ENCODE measurements around the gene POLD4. TPM values are rescaled to one million over a fixed set of nuclear protein-coding genes. Genes with fewer than 3 reads are reported as not detected.

Gene POLD4
- total RNA-seq, 4 donors from 2014 or later, result 65.7 to 87.3 (median 74.4) TPM

- 83 to 91% methylated on average over 2 to 7 of the region's 18 CpGs for WGBS, 2 donors (ENCODE audit: low coverage in 1 of 2)
- no peak for TF ChIP-seq POLR2AphosphoS5 (IDR thresholded peaks at IDR 0.05)
- Histone ChIP-seq H3K27me3 (no peaks in the 10 kb centered on the region), H3K4me3 (no peak overlapping the region), H3K9me3 (no peaks in the 10 kb centered on the region), H3K36me3 (peaks cover 0 to 55% of the 10 kb centered on the region in 2 donors), H3K27ac (no peak overlapping the region), H3K4me1 (no peaks in the 10 kb centered on the region)
- ATAC-seq, result no peak
Measured at GRCh38 chr11:67311051-67311555, 42.2 kb downstream of the POLD4 start.

- Histone ChIP-seq H3K4me3 (no peak overlapping the region), H3K9me3 (no peaks in the 10 kb centered on the region), H3K36me3 (peaks cover 0 to 55% of the 10 kb centered on the region in 2 donors), H3K27me3 (no peaks in the 10 kb centered on the region), H3K27ac (no peak overlapping the region), H3K4me1 (peaks cover 0 to 2% (median 0%) of the 10 kb centered on the region in 3 donors)
- TF ChIP-seq POLR2A (IDR thresholded peaks at IDR 0.05), result no peak
- TF ChIP-seq POLR2AphosphoS5 (IDR thresholded peaks at IDR 0.05), result no peak
- TF ChIP-seq, protein P1, sequence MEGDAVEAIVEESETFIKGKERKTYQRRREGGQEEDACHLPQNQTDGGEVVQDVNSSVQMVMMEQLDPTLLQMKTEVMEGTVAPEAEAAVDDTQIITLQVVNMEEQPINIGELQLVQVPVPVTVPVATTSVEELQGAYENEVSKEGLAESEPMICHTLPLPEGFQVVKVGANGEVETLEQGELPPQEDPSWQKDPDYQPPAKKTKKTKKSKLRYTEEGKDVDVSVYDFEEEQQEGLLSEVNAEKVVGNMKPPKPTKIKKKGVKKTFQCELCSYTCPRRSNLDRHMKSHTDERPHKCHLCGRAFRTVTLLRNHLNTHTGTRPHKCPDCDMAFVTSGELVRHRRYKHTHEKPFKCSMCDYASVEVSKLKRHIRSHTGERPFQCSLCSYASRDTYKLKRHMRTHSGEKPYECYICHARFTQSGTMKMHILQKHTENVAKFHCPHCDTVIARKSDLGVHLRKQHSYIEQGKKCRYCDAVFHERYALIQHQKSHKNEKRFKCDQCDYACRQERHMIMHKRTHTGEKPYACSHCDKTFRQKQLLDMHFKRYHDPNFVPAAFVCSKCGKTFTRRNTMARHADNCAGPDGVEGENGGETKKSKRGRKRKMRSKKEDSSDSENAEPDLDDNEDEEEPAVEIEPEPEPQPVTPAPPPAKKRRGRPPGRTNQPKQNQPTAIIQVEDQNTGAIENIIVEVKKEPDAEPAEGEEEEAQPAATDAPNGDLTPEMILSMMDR (IDR thresholded peaks at IDR 0.05), result no peak
- no peak for TF ChIP-seq EP300 (IDR thresholded peaks at IDR 0.05)
- WGBS, 2 donors (ENCODE audit: low coverage in 1 of 2), result 94% methylated on average over 2 of the region's 19 CpGs; no CpG with 5 or more reads in 1 of the 2 donors
- ATAC-seq, result no peak
Measured at GRCh38 chr11:67310246-67311050, 42.9 kb downstream of the POLD4 start.

- TF ChIP-seq POLR2AphosphoS5 (IDR thresholded peaks at IDR 0.05) (no peak), POLR2A (IDR thresholded peaks at IDR 0.05) (no peak), EP300 (IDR thresholded peaks at IDR 0.05) (no peak)
- TF ChIP-seq, protein P1 (IDR thresholded peaks at IDR 0.05), result no peak
- Histone ChIP-seq H3K27ac (no peak overlapping the region), H3K27me3 (no peaks in the 10 kb centered on the region), H3K4me3 (no peak overlapping the region), H3K36me3 (peaks cover 0 to 55% of the 10 kb centered on the region in 2 donors), H3K9me3 (no peaks in the 10 kb centered on the region), H3K4me1 (peaks cover 0 to 10% (median 2%) of the 10 kb centered on the region in 3 donors)
- ATAC-seq, result no peak
- WGBS, 2 donors (ENCODE audit: low coverage in 1 of 2), result no CpG with 5 or more reads among the region's 14 CpGs
Measured at GRCh38 chr11:67309661-67310061, 43.7 kb downstream of the POLD4 start.

DNA sequence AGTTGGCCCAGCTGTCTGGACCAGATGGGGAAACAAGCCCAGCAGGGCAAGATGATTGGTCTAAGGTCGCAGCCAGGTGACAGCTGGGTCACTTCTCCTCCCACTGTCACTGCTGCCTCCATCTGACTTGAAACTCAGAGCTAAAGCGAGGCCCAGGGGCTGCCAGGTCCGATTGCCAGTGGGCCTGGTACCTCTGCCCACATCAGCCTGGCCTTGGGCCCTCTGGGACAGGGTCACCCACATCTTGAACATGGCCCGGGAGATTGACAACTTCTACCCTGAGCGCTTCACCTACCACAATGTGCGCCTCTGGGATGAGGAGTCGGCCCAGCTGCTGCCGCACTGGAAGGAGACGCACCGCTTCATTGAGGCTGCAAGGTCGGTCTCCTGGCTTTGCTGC is 44.2 kb downstream of the POLD4 start:
- no CpG with 5 or more reads among the region's 11 CpGs for WGBS, 2 donors (ENCODE audit: low coverage in 1 of 2)

More for the DNA sequence above, 44.2 kb downstream of the POLD4 start:
- no peak for ATAC-seq
- H3K4me3 ChIP-seq, result no peak overlapping the region
- H3K4me1 ChIP-seq, result peaks cover 0 to 14% (median 7%) of the 10 kb centered on the region in 3 donors
- H3K27me3 ChIP-seq, result no peaks in the 10 kb centered on the region
- H3K27ac ChIP-seq, result no peak overlapping the region
- TF ChIP-seq POLR2A (IDR thresholded peaks at IDR 0.05), result no peak
- no peak for TF ChIP-seq EP300 (IDR thresholded peaks at IDR 0.05)
- TF ChIP-seq, protein P1 (IDR thresholded peaks at IDR 0.05), result no peak
- TF ChIP-seq POLR2AphosphoS5 (IDR thresholded peaks at IDR 0.05), result no peak
- peaks cover 0 to 55% of the 10 kb centered on the region in 2 donors for H3K36me3 ChIP-seq
- no peaks in the 10 kb centered on the region for H3K9me3 ChIP-seq
